ENCODE results near the gene INAFM1.

GRCh38 chr19:47253467-47253881 lies 21.2 kb upstream of the INAFM1 start:
- TF ChIP-seq, protein P1, sequence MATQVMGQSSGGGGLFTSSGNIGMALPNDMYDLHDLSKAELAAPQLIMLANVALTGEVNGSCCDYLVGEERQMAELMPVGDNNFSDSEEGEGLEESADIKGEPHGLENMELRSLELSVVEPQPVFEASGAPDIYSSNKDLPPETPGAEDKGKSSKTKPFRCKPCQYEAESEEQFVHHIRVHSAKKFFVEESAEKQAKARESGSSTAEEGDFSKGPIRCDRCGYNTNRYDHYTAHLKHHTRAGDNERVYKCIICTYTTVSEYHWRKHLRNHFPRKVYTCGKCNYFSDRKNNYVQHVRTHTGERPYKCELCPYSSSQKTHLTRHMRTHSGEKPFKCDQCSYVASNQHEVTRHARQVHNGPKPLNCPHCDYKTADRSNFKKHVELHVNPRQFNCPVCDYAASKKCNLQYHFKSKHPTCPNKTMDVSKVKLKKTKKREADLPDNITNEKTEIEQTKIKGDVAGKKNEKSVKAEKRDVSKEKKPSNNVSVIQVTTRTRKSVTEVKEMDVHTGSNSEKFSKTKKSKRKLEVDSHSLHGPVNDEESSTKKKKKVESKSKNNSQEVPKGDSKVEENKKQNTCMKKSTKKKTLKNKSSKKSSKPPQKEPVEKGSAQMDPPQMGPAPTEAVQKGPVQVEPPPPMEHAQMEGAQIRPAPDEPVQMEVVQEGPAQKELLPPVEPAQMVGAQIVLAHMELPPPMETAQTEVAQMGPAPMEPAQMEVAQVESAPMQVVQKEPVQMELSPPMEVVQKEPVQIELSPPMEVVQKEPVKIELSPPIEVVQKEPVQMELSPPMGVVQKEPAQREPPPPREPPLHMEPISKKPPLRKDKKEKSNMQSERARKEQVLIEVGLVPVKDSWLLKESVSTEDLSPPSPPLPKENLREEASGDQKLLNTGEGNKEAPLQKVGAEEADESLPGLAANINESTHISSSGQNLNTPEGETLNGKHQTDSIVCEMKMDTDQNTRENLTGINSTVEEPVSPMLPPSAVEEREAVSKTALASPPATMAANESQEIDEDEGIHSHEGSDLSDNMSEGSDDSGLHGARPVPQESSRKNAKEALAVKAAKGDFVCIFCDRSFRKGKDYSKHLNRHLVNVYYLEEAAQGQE (IDR thresholded peaks at IDR 0.05), result no peak
- TF ChIP-seq JUND (IDR thresholded peaks at IDR 0.05) (no peak), FOXA1 (IDR thresholded peaks at IDR 0.05) (no peak), YY1 (IDR thresholded peaks at IDR 0.05) (no peak), GABPA (IDR thresholded peaks at IDR 0.05 in 1 of 2, conservative IDR thresholded peaks at IDR 0.05 in 1 of 2) (no peak)
- TF ChIP-seq, protein P2, sequence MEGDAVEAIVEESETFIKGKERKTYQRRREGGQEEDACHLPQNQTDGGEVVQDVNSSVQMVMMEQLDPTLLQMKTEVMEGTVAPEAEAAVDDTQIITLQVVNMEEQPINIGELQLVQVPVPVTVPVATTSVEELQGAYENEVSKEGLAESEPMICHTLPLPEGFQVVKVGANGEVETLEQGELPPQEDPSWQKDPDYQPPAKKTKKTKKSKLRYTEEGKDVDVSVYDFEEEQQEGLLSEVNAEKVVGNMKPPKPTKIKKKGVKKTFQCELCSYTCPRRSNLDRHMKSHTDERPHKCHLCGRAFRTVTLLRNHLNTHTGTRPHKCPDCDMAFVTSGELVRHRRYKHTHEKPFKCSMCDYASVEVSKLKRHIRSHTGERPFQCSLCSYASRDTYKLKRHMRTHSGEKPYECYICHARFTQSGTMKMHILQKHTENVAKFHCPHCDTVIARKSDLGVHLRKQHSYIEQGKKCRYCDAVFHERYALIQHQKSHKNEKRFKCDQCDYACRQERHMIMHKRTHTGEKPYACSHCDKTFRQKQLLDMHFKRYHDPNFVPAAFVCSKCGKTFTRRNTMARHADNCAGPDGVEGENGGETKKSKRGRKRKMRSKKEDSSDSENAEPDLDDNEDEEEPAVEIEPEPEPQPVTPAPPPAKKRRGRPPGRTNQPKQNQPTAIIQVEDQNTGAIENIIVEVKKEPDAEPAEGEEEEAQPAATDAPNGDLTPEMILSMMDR (IDR thresholded peaks at IDR 0.05; ENCODE audit: low read depth, low read length, missing input control), result no peak
- TF ChIP-seq, protein P3, sequence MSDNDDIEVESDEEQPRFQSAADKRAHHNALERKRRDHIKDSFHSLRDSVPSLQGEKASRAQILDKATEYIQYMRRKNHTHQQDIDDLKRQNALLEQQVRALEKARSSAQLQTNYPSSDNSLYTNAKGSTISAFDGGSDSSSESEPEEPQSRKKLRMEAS (IDR thresholded peaks at IDR 0.05), result no peak

Data from liver (tissue), 3 donors.